Endothelial cell of umbilical vein (primary cell): ENCODE data around the gene COL23A1.

Experiments
- CTCF ChIP-seq, 2 donors: IDR thresholded peaks; 1 replicate in 1 of 2; 2 replicates in 1 of 2; pipeline ENCODE4 v1.5.1; 2011; ENCODE audit warnings: low read length in 2 of 2, mild to moderate bottlenecking in 2 of 2, moderate library complexity in 2 of 2, control low read depth in 1 of 2, inconsistent platforms in 1 of 2, low read depth in 1 of 2; ENCODE audit not compliant: insufficient read depth in 1 of 2; ENCODE audit errors: extremely low read depth in 1 of 2
- EZH2 ChIP-seq: IDR thresholded peaks from 2 replicates; pipeline ENCODE4 v1.6.1; 2012; ENCODE audit warnings: borderline replicate concordance, low read depth, mild to moderate bottlenecking, moderate library complexity, low read length, inconsistent platforms; ENCODE audit not compliant: severe bottlenecking
- FOS ChIP-seq: IDR thresholded peaks from 2 replicates; pipeline ENCODE4 v1.6.1; 2011; ENCODE audit warnings: mild to moderate bottlenecking, low read length, moderate library complexity, borderline replicate concordance; ENCODE audit not compliant: insufficient read depth
- MYC ChIP-seq: IDR thresholded peaks from one replicate; pipeline ENCODE4 v1.6.1; 2011; ENCODE audit warnings: mild to moderate bottlenecking, low read depth, low read length
- POLR2A ChIP-seq: IDR thresholded peaks from 2 replicates; pipeline ENCODE4 v1.6.1; 2012; ENCODE audit warnings: low read depth, mild to moderate bottlenecking, control low read depth, low read length
- POLR2AphosphoS5 ChIP-seq: IDR thresholded peaks from 2 replicates; pipeline ENCODE4 v1.6.1; 2012; ENCODE audit warnings: low read depth, mild to moderate bottlenecking, control low read depth, low read length, moderate library complexity; ENCODE audit not compliant: insufficient read depth
- TF ChIP-seq, protein P1 (sequence below): IDR thresholded peaks from 2 replicates; pipeline ENCODE4 v1.6.1; 2011; ENCODE audit not compliant: insufficient read depth, insufficient read length

DNA sequence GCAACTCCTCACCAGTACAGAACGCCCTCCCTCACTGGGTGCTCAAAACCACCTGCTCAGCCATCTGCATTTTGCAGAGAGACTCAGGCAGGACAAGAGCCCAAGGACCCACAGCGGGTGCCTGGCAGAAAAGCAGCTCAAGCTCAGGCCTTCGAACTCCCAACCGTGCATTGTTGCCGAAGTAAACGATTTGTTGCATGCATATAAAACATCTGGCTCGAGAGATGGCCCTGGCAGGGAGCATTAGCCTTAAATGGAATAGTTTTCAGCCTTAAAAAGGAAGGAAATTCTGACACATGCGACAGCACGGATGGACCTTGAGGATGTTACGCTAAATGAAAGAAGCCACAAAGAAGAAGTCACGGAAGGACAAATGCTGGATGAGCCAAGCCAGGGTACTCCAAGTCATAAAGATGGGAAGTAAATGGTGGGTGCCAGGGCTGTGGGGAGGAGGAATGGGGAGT, 197.2 kb downstream of the COL23A1 start:
- TF ChIP-seq POLR2AphosphoS5 (no peak), MYC (no peak), CTCF (IDR thresholded peaks at IDR 0.05; ENCODE audit: extremely low read depth in 1 of 2, insufficient read depth in 1 of 2, low read depth in 1 of 2, low read length in 2 of 2) (no peak), POLR2A (no peak), EZH2 (no peak), FOS (no peak)
- TF ChIP-seq, protein P1, sequence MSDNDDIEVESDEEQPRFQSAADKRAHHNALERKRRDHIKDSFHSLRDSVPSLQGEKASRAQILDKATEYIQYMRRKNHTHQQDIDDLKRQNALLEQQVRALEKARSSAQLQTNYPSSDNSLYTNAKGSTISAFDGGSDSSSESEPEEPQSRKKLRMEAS, result no peak
